Measurements from ENCODE around the gene ELMOD1.

DNA sequence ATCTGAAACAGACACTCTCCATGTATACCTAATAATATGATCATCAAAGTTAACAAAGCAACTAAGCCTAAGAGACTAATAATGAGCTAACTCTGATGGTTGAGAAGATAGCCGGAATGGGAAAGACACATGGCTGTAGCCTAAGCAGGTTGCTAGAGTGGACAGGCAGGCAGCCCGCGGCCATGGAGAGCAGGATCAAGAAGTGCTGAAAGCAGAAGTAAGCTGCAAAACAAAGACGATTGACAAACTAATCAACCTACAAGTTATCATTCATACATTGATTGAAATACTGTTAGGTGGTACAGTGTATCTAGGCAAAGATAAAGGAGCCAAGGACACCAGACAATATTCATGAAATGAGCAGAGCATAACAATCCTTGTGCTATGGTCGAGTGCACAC, 91.6 kb downstream of the ELMOD1 start:
- TF ChIP-seq, protein P1, sequence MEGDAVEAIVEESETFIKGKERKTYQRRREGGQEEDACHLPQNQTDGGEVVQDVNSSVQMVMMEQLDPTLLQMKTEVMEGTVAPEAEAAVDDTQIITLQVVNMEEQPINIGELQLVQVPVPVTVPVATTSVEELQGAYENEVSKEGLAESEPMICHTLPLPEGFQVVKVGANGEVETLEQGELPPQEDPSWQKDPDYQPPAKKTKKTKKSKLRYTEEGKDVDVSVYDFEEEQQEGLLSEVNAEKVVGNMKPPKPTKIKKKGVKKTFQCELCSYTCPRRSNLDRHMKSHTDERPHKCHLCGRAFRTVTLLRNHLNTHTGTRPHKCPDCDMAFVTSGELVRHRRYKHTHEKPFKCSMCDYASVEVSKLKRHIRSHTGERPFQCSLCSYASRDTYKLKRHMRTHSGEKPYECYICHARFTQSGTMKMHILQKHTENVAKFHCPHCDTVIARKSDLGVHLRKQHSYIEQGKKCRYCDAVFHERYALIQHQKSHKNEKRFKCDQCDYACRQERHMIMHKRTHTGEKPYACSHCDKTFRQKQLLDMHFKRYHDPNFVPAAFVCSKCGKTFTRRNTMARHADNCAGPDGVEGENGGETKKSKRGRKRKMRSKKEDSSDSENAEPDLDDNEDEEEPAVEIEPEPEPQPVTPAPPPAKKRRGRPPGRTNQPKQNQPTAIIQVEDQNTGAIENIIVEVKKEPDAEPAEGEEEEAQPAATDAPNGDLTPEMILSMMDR (IDR thresholded peaks at IDR 0.05) = no peak
- TF ChIP-seq POLR2A (IDR thresholded peaks at IDR 0.05) = no peak
